GM12875 (cell line): Measurements from ENCODE around the gene FUZ.
A peak's percentile ranks its signal among the peaks of the same experiment; 100 is the strongest.

ENCODE experiments used
- H3K4me3 ChIP-seq: one replicate; pipeline ENCODE4 v1.5.1; 2011; ENCODE audit warnings: low read depth, low read length, control low read depth
- CTCF ChIP-seq: IDR thresholded peaks from 2 replicates; pipeline ENCODE4 v1.5.1; 2011; ENCODE audit warnings: low read depth, mild to moderate bottlenecking, control low read depth, inconsistent platforms, low read length, moderate library complexity, borderline replicate concordance; ENCODE audit not compliant: insufficient read depth

Gene FUZ

GRCh38 chr19:49850221-49850486 lies 37.1 kb upstream of the FUZ start:
- TF ChIP-seq CTCF, result no peak

GRCh38 chr19:49849433-49850220 lies 36.5 kb upstream of the FUZ start:
- no peak for TF ChIP-seq CTCF
- H3K4me3 ChIP-seq, result no peak overlapping the region

More at GRCh38 chr19:49850221-49850486, 37.1 kb upstream of the FUZ start:
- H3K4me3 ChIP-seq, result peak overlapping the region; percentile 88

- TF ChIP-seq CTCF, result no peak
- H3K4me3 ChIP-seq, result no peak overlapping the region
Measured at GRCh38 chr19:49848938-49849337, 35.8 kb upstream of the FUZ start.

GRCh38 chr19:49847731-49848696 lies 34.9 kb upstream of the FUZ start:
- H3K4me3 ChIP-seq, result no peak overlapping the region
- TF ChIP-seq CTCF, result no peak

- H3K4me3 ChIP-seq, result no peak overlapping the region
- TF ChIP-seq CTCF, result no peak
Measured at GRCh38 chr19:49846408-49846807, 33.3 kb upstream of the FUZ start.

- TF ChIP-seq CTCF, result no peak
- no peak overlapping the region for H3K4me3 ChIP-seq
Measured at GRCh38 chr19:49845414-49845813, 32.3 kb upstream of the FUZ start.
